ENCODE measurements around the gene XPO5. TPM values are rescaled to one million over a fixed set of nuclear protein-coding genes. Genes with fewer than 3 reads are reported as not detected.
"Not testable (repeated sequence)": the region's sequence is repeated elsewhere in the genome, so short reads cannot be mapped to it uniquely, and the experiment has no call there.

The XPO5 gene
- total RNA-seq, 1 donor from 2014 or later = 35.0 TPM

GRCh38 chr6:43572015-43572414 is 3.8 kb downstream of the XPO5 start:
- Mint-ChIP-seq H3K36me3 (ENCODE audit: unreplicated experiment) (peaks cover 28% of the 10 kb centered on the region), H3K9me3 (ENCODE audit: unreplicated experiment) (no peaks in the 10 kb centered on the region), H3K27ac (ENCODE audit: unreplicated experiment) (no peak overlapping the region), H3K4me3 (ENCODE audit: unreplicated experiment) (no peak overlapping the region), H3K4me1 (ENCODE audit: unreplicated experiment) (peaks cover 11% of the 10 kb centered on the region), H3K27me3 (ENCODE audit: unreplicated experiment) (no peaks in the 10 kb centered on the region)
- DNase-seq (ENCODE audit: extremely low spot score, unreplicated experiment) = no peak
- no peak for TF ChIP-seq CTCF (IDR thresholded peaks at IDR 0.05)

GRCh38 chr6:43570876-43571441 is 4.9 kb downstream of the XPO5 start:
- H3K36me3 Mint-ChIP-seq (ENCODE audit: unreplicated experiment) = peaks cover 30% of the 10 kb centered on the region
- H3K9me3 Mint-ChIP-seq (ENCODE audit: unreplicated experiment) = no peaks in the 10 kb centered on the region
- H3K4me3 Mint-ChIP-seq (ENCODE audit: unreplicated experiment) = no peak overlapping the region
- DNase-seq (ENCODE audit: extremely low spot score, unreplicated experiment) = no peak
- H3K4me1 Mint-ChIP-seq (ENCODE audit: unreplicated experiment) = peaks cover 8% of the 10 kb centered on the region
- no peak for TF ChIP-seq CTCF (IDR thresholded peaks at IDR 0.05)
- H3K27ac Mint-ChIP-seq (ENCODE audit: unreplicated experiment) = no peak overlapping the region
- no peaks in the 10 kb centered on the region for H3K27me3 Mint-ChIP-seq (ENCODE audit: unreplicated experiment)

- peaks cover 39% of the 10 kb centered on the region for H3K36me3 Mint-ChIP-seq (ENCODE audit: unreplicated experiment)
Measured at GRCh38 chr6:43559328-43559727, 16.5 kb downstream of the XPO5 start.

GRCh38 chr6:43557620-43558019 is 18.2 kb downstream of the XPO5 start:
- not testable (repeated sequence) for DNase-seq (ENCODE audit: extremely low spot score, unreplicated experiment); H3K27me3 Mint-ChIP-seq (ENCODE audit: unreplicated experiment); H3K9me3 Mint-ChIP-seq (ENCODE audit: unreplicated experiment); H3K27ac Mint-ChIP-seq (ENCODE audit: unreplicated experiment); H3K4me3 Mint-ChIP-seq (ENCODE audit: unreplicated experiment); H3K4me1 Mint-ChIP-seq (ENCODE audit: unreplicated experiment)
- peaks cover 48% of the 10 kb centered on the region for H3K36me3 Mint-ChIP-seq (ENCODE audit: unreplicated experiment)

More at GRCh38 chr6:43559328-43559727, 16.5 kb downstream of the XPO5 start:
- Mint-ChIP-seq H3K9me3 (ENCODE audit: unreplicated experiment) (no peaks in the 10 kb centered on the region), H3K27me3 (ENCODE audit: unreplicated experiment) (no peaks in the 10 kb centered on the region), H3K27ac (ENCODE audit: unreplicated experiment) (no peak overlapping the region), H3K4me3 (ENCODE audit: unreplicated experiment) (no peak overlapping the region), H3K4me1 (ENCODE audit: unreplicated experiment) (no peaks in the 10 kb centered on the region)
- TF ChIP-seq CTCF (IDR thresholded peaks at IDR 0.05) = no peak
- DNase-seq (ENCODE audit: extremely low spot score, unreplicated experiment) = no peak

- H3K27ac Mint-ChIP-seq (ENCODE audit: unreplicated experiment) = no peak overlapping the region
- H3K4me3 Mint-ChIP-seq (ENCODE audit: unreplicated experiment) = no peak overlapping the region
- H3K4me1 Mint-ChIP-seq (ENCODE audit: unreplicated experiment) = no peaks in the 10 kb centered on the region
- no peaks in the 10 kb centered on the region for H3K27me3 Mint-ChIP-seq (ENCODE audit: unreplicated experiment)
- no peaks in the 10 kb centered on the region for H3K9me3 Mint-ChIP-seq (ENCODE audit: unreplicated experiment)
- no peak for TF ChIP-seq CTCF (IDR thresholded peaks at IDR 0.05)
- H3K36me3 Mint-ChIP-seq (ENCODE audit: unreplicated experiment) = peaks cover 49% of the 10 kb centered on the region
- DNase-seq (ENCODE audit: extremely low spot score, unreplicated experiment) = no peak
Measured at GRCh38 chr6:43547222-43547621, 28.6 kb downstream of the XPO5 start.

GRCh38 chr6:43544461-43544860 is 31.4 kb downstream of the XPO5 start:
- DNase-seq (ENCODE audit: extremely low spot score, unreplicated experiment) = no peak
- Mint-ChIP-seq H3K4me1 (ENCODE audit: unreplicated experiment) (no peaks in the 10 kb centered on the region), H3K27ac (ENCODE audit: unreplicated experiment) (no peak overlapping the region), H3K4me3 (ENCODE audit: unreplicated experiment) (no peak overlapping the region), H3K27me3 (ENCODE audit: unreplicated experiment) (no peaks in the 10 kb centered on the region), H3K36me3 (ENCODE audit: unreplicated experiment) (peaks cover 46% of the 10 kb centered on the region), H3K9me3 (ENCODE audit: unreplicated experiment) (no peaks in the 10 kb centered on the region)
- TF ChIP-seq CTCF (IDR thresholded peaks at IDR 0.05) = no peak
